ENCODE data around the gene TRMT44. TPM values are rescaled to one million over a fixed set of nuclear protein-coding genes. Genes with fewer than 3 reads are reported as not detected.

Gene TRMT44
- total RNA-seq, 1 experiment from 2014 or later, result 23.4 TPM

DNA sequence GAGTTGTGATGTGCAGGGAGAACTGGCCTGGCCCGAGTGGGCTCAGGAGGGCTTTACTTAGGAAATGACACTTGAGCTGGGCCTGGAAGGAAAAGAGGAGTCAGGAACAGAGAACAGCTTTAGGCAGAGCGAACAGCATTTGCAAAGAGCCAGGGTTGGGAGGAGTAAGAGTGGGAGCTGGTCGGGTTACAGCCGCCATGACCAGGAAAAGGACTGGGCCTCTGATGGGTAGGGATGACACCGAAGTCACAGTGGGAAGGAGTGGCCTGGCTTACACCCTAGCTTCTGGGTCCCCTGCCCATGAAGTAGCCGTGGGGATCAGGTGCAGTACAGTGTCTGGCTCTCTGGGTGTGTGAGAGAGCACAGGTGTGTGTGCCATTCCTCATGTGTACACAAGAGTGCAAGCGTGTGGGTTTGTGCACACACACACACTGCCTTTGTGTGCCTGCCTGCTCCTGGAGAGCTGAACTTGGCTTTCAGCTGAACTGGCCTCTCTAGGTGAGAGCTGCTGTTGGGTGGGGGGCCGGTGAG lies 31.6 kb downstream of the TRMT44 start:
- peak overlapping the region; percentile 18 for H3K27ac Mint-ChIP-seq (ENCODE audit: unreplicated experiment)
- intact Hi-C loops (cut with micrococcal nuclease; ENCODE audit: unreplicated experiment), result no loop called here
- Histone ChIP-seq H3K4me1 (peaks cover 14% of the 10 kb centered on the region), H3K27me3 (replicated peaks; ENCODE audit: control insufficient read depth, insufficient read depth, low read length) (no peaks in the 10 kb centered on the region), H3K36me3 (ENCODE audit: control insufficient read depth, insufficient read depth, low read length) (no peaks in the 10 kb centered on the region; the same call in 1 of the 2 replicates), H3K9me3 (no peaks in the 10 kb centered on the region), H3K4me3 (ENCODE audit: low read depth, low read length) (no peak overlapping the region)
- H3K27me3 Mint-ChIP-seq (ENCODE audit: insufficient read depth, unreplicated experiment), result no peaks in the 10 kb centered on the region
- peaks cover 7% of the 10 kb centered on the region for H3K4me1 Mint-ChIP-seq (ENCODE audit: low read depth, unreplicated experiment)
- no peak for DNase-seq
- ChIA-PET POLR2A (interaction anchor here (0.6 kb wide), 1 partner anchor 37 kb away, joined by 9 read pairs; no protein-coding TSS in a partner anchor), CTCF (interaction anchor here (1.0 kb wide), 1 partner anchor 114 kb away, joined by 6 read pairs; no protein-coding TSS in a partner anchor)
- TF ChIP-seq, protein P1, sequence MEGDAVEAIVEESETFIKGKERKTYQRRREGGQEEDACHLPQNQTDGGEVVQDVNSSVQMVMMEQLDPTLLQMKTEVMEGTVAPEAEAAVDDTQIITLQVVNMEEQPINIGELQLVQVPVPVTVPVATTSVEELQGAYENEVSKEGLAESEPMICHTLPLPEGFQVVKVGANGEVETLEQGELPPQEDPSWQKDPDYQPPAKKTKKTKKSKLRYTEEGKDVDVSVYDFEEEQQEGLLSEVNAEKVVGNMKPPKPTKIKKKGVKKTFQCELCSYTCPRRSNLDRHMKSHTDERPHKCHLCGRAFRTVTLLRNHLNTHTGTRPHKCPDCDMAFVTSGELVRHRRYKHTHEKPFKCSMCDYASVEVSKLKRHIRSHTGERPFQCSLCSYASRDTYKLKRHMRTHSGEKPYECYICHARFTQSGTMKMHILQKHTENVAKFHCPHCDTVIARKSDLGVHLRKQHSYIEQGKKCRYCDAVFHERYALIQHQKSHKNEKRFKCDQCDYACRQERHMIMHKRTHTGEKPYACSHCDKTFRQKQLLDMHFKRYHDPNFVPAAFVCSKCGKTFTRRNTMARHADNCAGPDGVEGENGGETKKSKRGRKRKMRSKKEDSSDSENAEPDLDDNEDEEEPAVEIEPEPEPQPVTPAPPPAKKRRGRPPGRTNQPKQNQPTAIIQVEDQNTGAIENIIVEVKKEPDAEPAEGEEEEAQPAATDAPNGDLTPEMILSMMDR (IDR thresholded peaks at IDR 0.05; ENCODE audit: insufficient read depth in 1 of 2, low read depth in 1 of 2, low read length in 1 of 2, severe bottlenecking in 1 of 2, unreplicated experiment in 1 of 2), result no peak
- no peak overlapping the region for H3K4me3 Mint-ChIP-seq (ENCODE audit: unreplicated experiment)
- H3K36me3 Mint-ChIP-seq (ENCODE audit: insufficient read depth, unreplicated experiment), result peaks cover 31% of the 10 kb centered on the region
- no peaks in the 10 kb centered on the region for H3K9me3 Mint-ChIP-seq (ENCODE audit: unreplicated experiment)
- BruUV-seq (replicated peaks), result no TSS peak

DNA sequence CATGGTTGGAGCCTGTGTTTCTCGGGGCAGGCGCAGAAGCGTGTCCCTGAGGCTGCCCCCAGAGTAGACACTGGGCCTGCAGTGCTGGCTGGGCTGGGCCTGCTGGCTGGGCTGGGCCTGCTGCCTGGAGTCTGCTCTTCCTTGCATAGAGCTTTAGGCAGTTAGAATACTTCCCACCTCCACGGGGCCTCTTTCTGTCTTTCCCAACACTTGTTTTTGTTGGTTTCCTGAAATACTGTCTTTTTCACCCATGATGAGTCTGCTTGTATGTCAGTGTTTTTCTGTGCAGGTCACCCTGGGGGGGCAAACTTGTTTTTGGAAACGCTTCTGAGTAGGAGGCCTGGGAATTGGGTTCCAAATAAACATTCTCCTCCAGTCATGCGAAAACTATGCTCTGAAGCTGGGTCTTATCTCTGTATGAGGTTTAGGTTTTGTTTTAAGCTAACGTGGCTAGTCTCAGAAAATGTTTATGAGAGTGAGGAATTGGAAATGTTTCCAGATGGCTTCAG lies 32.2 kb downstream of the TRMT44 start:
- no TSS peak for BruUV-seq (replicated peaks)
- H3K4me1 Mint-ChIP-seq (ENCODE audit: low read depth, unreplicated experiment), result peaks cover 7% of the 10 kb centered on the region
- POLR2A ChIA-PET, result no interaction called here
- H3K36me3 Mint-ChIP-seq (ENCODE audit: insufficient read depth, unreplicated experiment), result peaks cover 34% of the 10 kb centered on the region
- no peak overlapping the region for H3K4me3 Mint-ChIP-seq (ENCODE audit: unreplicated experiment)
- H3K27me3 ChIP-seq (replicated peaks; ENCODE audit: control insufficient read depth, insufficient read depth, low read length), result no peaks in the 10 kb centered on the region
- H3K27me3 Mint-ChIP-seq (ENCODE audit: insufficient read depth, unreplicated experiment), result no peaks in the 10 kb centered on the region
- H3K36me3 ChIP-seq (ENCODE audit: control insufficient read depth, insufficient read depth, low read length), result no peaks in the 10 kb centered on the region; the same call in 1 of the 2 replicates
- H3K4me3 ChIP-seq (ENCODE audit: low read depth, low read length), result no peak overlapping the region
- H3K27ac Mint-ChIP-seq (ENCODE audit: unreplicated experiment), result peak overlapping the region; percentile 18
- intact Hi-C loops (cut with micrococcal nuclease; ENCODE audit: unreplicated experiment), result no loop called here
- CTCF ChIA-PET, result interaction anchor here (0.9 kb wide), 1 partner anchor 114 kb away, joined by 4 read pairs; no protein-coding TSS in a partner anchor
- TF ChIP-seq, protein P1 (IDR thresholded peaks at IDR 0.05; ENCODE audit: insufficient read depth in 1 of 2, low read depth in 1 of 2, low read length in 1 of 2, severe bottlenecking in 1 of 2, unreplicated experiment in 1 of 2), result no peak
- H3K9me3 Mint-ChIP-seq (ENCODE audit: unreplicated experiment), result no peaks in the 10 kb centered on the region
- H3K9me3 ChIP-seq, result no peaks in the 10 kb centered on the region
- peak in 1 of 2 experiments; percentile 9 for DNase-seq
- peaks cover 14% of the 10 kb centered on the region for H3K4me1 ChIP-seq

DNA sequence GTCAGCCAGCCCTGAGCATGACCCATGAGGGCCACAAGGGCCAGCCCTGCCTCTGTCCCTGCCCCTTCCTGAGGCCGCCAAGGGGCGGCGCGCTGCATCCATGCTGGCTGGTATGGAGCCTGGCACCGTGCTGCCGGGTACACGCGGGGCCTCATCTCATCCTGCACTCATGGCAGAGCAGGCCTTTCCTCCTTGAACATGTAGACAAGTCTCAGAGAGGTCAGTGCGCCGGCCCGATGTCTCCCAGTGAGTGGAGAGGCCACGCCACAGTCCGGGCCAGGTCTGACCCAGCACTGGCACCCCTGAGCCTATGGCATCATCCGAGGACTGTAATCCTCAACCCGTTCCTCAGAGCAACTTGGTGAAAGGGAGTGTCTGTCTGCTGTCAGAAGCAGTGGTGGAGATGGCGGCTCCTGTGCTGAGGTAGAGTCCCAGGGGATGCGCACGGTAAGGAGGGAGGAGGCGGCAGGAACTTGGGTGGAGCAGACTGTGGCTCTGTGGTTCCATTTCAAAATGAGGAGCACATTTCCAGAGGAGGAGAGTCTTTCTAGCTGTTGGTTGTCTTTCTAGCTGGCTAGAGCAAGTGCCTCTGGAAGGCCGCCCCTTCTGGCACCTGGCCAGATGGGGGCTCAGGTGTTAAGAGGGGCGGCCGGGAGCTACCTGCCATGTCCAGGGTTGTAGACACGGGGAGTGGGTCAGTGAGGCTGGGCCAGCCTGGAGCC lies 32.8 kb downstream of the TRMT44 start:
- TF ChIP-seq, protein P1 (IDR thresholded peaks at IDR 0.05; ENCODE audit: insufficient read depth in 1 of 2, low read depth in 1 of 2, low read length in 1 of 2, severe bottlenecking in 1 of 2, unreplicated experiment in 1 of 2), result no peak
- no peak for DNase-seq
- H3K4me3 Mint-ChIP-seq (ENCODE audit: unreplicated experiment), result no peak overlapping the region
- H3K27ac Mint-ChIP-seq (ENCODE audit: unreplicated experiment), result peak overlapping the region; percentile 55
- Histone ChIP-seq H3K4me1 (peaks cover 14% of the 10 kb centered on the region), H3K4me3 (ENCODE audit: low read depth, low read length) (no peak overlapping the region), H3K36me3 (ENCODE audit: control insufficient read depth, insufficient read depth, low read length) (no peaks in the 10 kb centered on the region; the same call in 1 of the 2 replicates), H3K9me3 (no peaks in the 10 kb centered on the region), H3K27me3 (replicated peaks; ENCODE audit: control insufficient read depth, insufficient read depth, low read length) (no peaks in the 10 kb centered on the region)
- H3K4me1 Mint-ChIP-seq (ENCODE audit: low read depth, unreplicated experiment), result peaks cover 7% of the 10 kb centered on the region
- intact Hi-C loops (cut with micrococcal nuclease; ENCODE audit: unreplicated experiment), result no loop called here
- no peaks in the 10 kb centered on the region for H3K27me3 Mint-ChIP-seq (ENCODE audit: insufficient read depth, unreplicated experiment)
- H3K9me3 Mint-ChIP-seq (ENCODE audit: unreplicated experiment), result no peaks in the 10 kb centered on the region
- H3K36me3 Mint-ChIP-seq (ENCODE audit: insufficient read depth, unreplicated experiment), result peaks cover 34% of the 10 kb centered on the region
- ChIA-PET CTCF (interaction anchor here (0.9 kb wide), 1 partner anchor 113 kb away, joined by 4 read pairs; no protein-coding TSS in a partner anchor), POLR2A (no interaction called here)
- BruUV-seq (replicated peaks), result no TSS peak
